Panc1 (cell line): ENCODE data around the gene CUL1.

Experiments
- CTCF ChIP-seq: fragments of 450-650 bp; IDR thresholded peaks from 2 replicates; pipeline ENCODE4 v1.5.1; 2017; ENCODE audit warnings: mild to moderate bottlenecking
- POLR2AphosphoS5 ChIP-seq: IDR thresholded peaks from 2 replicates; pipeline ENCODE4 v1.6.1; 2012; ENCODE audit warnings: mild to moderate bottlenecking, low read depth, low read length, moderate library complexity
- REST ChIP-seq, 2 experiments: IDR thresholded peaks; 2 replicates each; pipeline ENCODE4 v1.6.1; 2011 to 2012; ENCODE audit warnings: low read depth in 2 of 2, control low read depth in 1 of 2, low read length in 1 of 2, mild to moderate bottlenecking in 1 of 2, moderate library complexity in 1 of 2; ENCODE audit not compliant: insufficient read depth in 1 of 2
- SIN3A ChIP-seq: IDR thresholded peaks from 2 replicates; pipeline ENCODE4 v1.6.1; 2012; ENCODE audit warnings: low read depth, mild to moderate bottlenecking, low read length, moderate library complexity, borderline replicate concordance; ENCODE audit not compliant: insufficient read depth
- TCF7L2 ChIP-seq: IDR thresholded peaks from 2 replicates; pipeline ENCODE4 v1.6.1; 2011; ENCODE audit warnings: mild to moderate bottlenecking, low read depth, low read length, inconsistent platforms

DNA sequence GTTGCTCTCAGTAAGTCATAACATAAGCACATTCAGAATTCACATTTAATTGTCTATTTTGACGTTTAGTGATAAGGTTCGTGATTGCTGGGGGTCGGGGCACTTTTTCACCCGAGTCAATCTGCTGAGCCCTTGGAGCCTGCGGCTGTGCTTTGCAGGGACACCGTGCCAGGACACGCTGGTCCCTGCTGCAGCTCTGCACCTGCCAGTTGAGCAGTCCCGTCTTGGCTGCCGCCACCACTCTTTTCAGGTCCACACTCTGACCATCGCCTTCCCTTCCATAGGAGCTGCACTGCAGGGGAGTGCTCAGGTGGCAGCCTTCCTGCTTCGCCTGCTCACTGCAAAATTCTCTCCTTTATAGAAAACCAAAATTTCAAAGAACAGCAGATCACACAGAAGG is 36.4 kb downstream of the CUL1 start:
- no peak for TF ChIP-seq CTCF
- TF ChIP-seq POLR2AphosphoS5, result no peak
- TF ChIP-seq TCF7L2, result no peak
- TF ChIP-seq REST (IDR thresholded peaks at IDR 0.05; ENCODE audit: insufficient read depth in 1 of 2, low read depth in 2 of 2, low read length in 1 of 2), result no peak
- TF ChIP-seq SIN3A, result no peak
